Transverse colon (tissue), 4 donors: Measurements from ENCODE around the gene MS4A4E. TPM values are rescaled to one million over a fixed set of nuclear protein-coding genes. Genes with fewer than 3 reads are reported as not detected.

ENCODE experiments used
- DNase-seq: peaks from one replicate; pipeline ENCODE4 v3.0.0-alpha.2; 2019
- H3K27ac ChIP-seq, 4 donors: fragments of 200-600 bp; sonication (generic); 2 replicates each; pipeline ENCODE4 v1.5.1; 2016 to 2018; ENCODE audit warnings: inconsistent platforms in 4 of 4
- H3K27me3 ChIP-seq: fragments of 200-600 bp; sonication (generic); 2 replicates; pipeline ENCODE4 v1.5.1; 2017; ENCODE audit warnings: inconsistent platforms
- H3K36me3 ChIP-seq, 4 donors: fragments of 200-600 bp; sonication (generic); 2 replicates each; pipeline ENCODE4 v1.5.1; 2017 to 2019; ENCODE audit warnings: inconsistent platforms in 4 of 4
- H3K4me1 ChIP-seq, 4 donors: fragments of 200-600 bp; sonication (generic); 2 replicates each; pipeline ENCODE4 v1.5.1; 2017 to 2020; ENCODE audit warnings: inconsistent platforms in 4 of 4
- H3K4me3 ChIP-seq, 4 donors: fragments of 200-600 bp; sonication (generic); 1 replicate in 1 of 4; 2 replicates in 3 of 4; pipeline versions ENCODE4 v1.5.1 to v1.6.1; 2017 to 2019; ENCODE audit warnings: inconsistent platforms in 4 of 4
- H3K9me3 ChIP-seq, 2 donors: fragments of 200-600 bp; sonication (generic); 2 replicates each; pipeline ENCODE4 v1.5.1; 2017 to 2019; ENCODE audit warnings: inconsistent platforms in 2 of 2
- EP300 ChIP-seq: sonication (generic); formaldehyde crosslinking; IDR thresholded peaks from one replicate; pipeline ENCODE4 v1.6.1; 2017; ENCODE audit warnings: antibody characterized with exemption, low read depth
- POLR2A ChIP-seq: fragments of 450-650 bp; IDR thresholded peaks from one replicate; pipeline ENCODE4 v1.6.1; 2016; ENCODE audit warnings: antibody characterized with exemption, mild to moderate bottlenecking, moderate library complexity
- POLR2AphosphoS5 ChIP-seq, 3 donors: sonication (generic); formaldehyde crosslinking; IDR thresholded peaks; one replicate each; pipeline ENCODE4 v1.6.1; 2016; ENCODE audit warnings: antibody characterized with exemption in 3 of 3
- WGBS, 2 donors: methylation state at CpG; one replicate each; pipeline ENCODE4 v1.1.5; 2018; ENCODE audit warnings: low coverage in 1 of 2; 5-methylcytosine and 5-hydroxymethylcytosine counted together
- in situ Hi-C, 4 donors: fragments of 200-750 bp; cut with MboI; loops; one replicate each; pipeline versions ENCODE4 v1.15.0 to v1.15.1; 2017; ENCODE audit warnings: low sequenced_read_pairs in 3 of 4, low pct_ligation_motif_present in 1 of 4, low pct_unique_long_range_greater_than_20kb in 1 of 4
- intact Hi-C: fragments of 100-400 bp; cut with DNase I; formaldehyde crosslinking; loops from one replicate; pipeline ENCODE4 v1.15.1; 2023; ENCODE audit warnings: low total_unique reads
- total RNA-seq, 4 donors: library from RNA; depleted of rRNA; stranded (reverse); fragments of >200 nt; gene quantifications; one replicate each; pipeline ENCODE4 v1.1.0, GENCODE V29; 2016
- TF ChIP-seq, protein P1 (sequence below), 5 experiments: fragments of 200-600 bp in 3 of 5; fragments of 450-650 bp in 2 of 5; sonication (generic) in 3 of 5; IDR thresholded peaks; 1 replicate in 2 of 5; 2 replicates in 3 of 5; pipeline ENCODE4 v1.5.1; 2016 to 2017; ENCODE audit warnings: antibody characterized with exemption in 5 of 5, inconsistent platforms in 3 of 5, mild to moderate bottlenecking in 2 of 5, moderate library complexity in 1 of 5

Gene MS4A4E
- total RNA-seq, 4 donors from 2014 or later: 0.96 to 50.1 (median 8.0) TPM

DNA sequence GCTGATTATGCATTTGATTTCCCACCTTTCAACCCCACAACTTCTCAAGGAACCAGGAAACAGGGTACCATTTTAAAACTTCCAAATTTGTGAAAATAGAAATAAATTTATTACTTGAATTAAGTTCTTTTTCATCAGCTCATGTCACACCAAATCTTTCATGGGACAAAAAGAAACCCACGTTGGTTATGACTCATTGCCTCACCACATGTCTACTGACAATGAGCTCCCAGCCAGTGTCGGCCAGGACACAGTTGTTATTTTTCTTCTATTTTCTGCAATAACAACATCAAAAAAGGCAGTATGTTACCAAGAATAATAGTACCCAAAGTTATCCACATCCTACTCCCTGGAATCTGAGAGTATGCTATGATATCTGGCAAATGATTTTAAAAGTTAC, 77.4 kb downstream of the MS4A4E start:
- WGBS, 2 donors: 41 to 60% methylated on average over 2 of the region's 2 CpGs
- no peak overlapping the region for H3K4me3 ChIP-seq
- no peaks in the 10 kb centered on the region for H3K4me1 ChIP-seq
- no peaks in the 10 kb centered on the region for H3K36me3 ChIP-seq
- no peaks in the 10 kb centered on the region for H3K27me3 ChIP-seq
- no peak overlapping the region for H3K27ac ChIP-seq
- in situ Hi-C loops (loop anchor here in 1 of 4 donors (25.0 kb wide), 1 partner anchor 97 kb away; no protein-coding TSS in a partner anchor), intact Hi-C loops (no loop called here)
- DNase-seq: no peak
- no peaks in the 10 kb centered on the region for H3K9me3 ChIP-seq
- TF ChIP-seq POLR2A: no peak
- TF ChIP-seq EP300: no peak
- TF ChIP-seq, protein P1, sequence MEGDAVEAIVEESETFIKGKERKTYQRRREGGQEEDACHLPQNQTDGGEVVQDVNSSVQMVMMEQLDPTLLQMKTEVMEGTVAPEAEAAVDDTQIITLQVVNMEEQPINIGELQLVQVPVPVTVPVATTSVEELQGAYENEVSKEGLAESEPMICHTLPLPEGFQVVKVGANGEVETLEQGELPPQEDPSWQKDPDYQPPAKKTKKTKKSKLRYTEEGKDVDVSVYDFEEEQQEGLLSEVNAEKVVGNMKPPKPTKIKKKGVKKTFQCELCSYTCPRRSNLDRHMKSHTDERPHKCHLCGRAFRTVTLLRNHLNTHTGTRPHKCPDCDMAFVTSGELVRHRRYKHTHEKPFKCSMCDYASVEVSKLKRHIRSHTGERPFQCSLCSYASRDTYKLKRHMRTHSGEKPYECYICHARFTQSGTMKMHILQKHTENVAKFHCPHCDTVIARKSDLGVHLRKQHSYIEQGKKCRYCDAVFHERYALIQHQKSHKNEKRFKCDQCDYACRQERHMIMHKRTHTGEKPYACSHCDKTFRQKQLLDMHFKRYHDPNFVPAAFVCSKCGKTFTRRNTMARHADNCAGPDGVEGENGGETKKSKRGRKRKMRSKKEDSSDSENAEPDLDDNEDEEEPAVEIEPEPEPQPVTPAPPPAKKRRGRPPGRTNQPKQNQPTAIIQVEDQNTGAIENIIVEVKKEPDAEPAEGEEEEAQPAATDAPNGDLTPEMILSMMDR (IDR thresholded peaks at IDR 0.05): no peak
- TF ChIP-seq POLR2AphosphoS5 (IDR thresholded peaks at IDR 0.05): no peak

- intact Hi-C loops: no loop called here
- in situ Hi-C loops: loop anchor here in 1 of 4 donors (25.0 kb wide), 1 partner anchor 98 kb away; no protein-coding TSS in a partner anchor
Observed at GRCh38 chr11:60164550-60165075, 78.3 kb downstream of the MS4A4E start.

DNA sequence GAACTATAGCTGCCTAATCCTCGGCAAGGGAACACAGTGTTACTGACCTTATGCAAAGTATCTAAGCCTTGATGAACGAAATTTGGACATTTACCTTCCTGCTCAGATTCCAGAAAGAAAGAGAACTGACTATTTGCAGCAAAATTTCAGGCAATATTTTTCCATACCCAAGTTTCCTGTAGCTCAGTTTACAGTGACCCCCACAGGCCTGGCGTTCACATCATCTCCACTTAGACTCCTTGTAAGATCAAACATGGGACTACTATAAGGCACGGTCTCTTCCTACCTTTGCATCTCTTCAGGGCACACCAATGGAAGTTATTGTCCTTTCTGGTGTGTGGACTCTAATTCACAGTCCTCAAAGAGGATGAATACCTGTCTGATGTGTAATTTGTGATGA, 81.2 kb downstream of the MS4A4E start:
- H3K27ac ChIP-seq: no peak overlapping the region
- no peak overlapping the region for H3K4me3 ChIP-seq
- no peak for DNase-seq
- H3K4me1 ChIP-seq: no peaks in the 10 kb centered on the region
- WGBS, 2 donors: 56 to 59% methylated on average over 3 to 4 of the region's 4 CpGs
- no peaks in the 10 kb centered on the region for H3K9me3 ChIP-seq
- H3K36me3 ChIP-seq: no peaks in the 10 kb centered on the region
- H3K27me3 ChIP-seq: no peaks in the 10 kb centered on the region
- TF ChIP-seq EP300: no peak
- no peak for TF ChIP-seq POLR2AphosphoS5 (IDR thresholded peaks at IDR 0.05)
- TF ChIP-seq POLR2A: no peak
- TF ChIP-seq, protein P1 (IDR thresholded peaks at IDR 0.05): no peak
- intact Hi-C loops (no loop called here), in situ Hi-C loops (loop anchor here in 1 of 4 donors (25.0 kb wide), 1 partner anchor 101 kb away; no protein-coding TSS in a partner anchor)

More at GRCh38 chr11:60164550-60165075, 78.3 kb downstream of the MS4A4E start:
- 50 to 71% methylated on average over 1 of the region's 1 CpG for WGBS, 2 donors
- no peak overlapping the region for H3K4me3 ChIP-seq
- H3K27me3 ChIP-seq: no peaks in the 10 kb centered on the region
- no peak for DNase-seq
- no peaks in the 10 kb centered on the region for H3K9me3 ChIP-seq
- no peak overlapping the region for H3K27ac ChIP-seq
- TF ChIP-seq, protein P1 (IDR thresholded peaks at IDR 0.05): no peak
- TF ChIP-seq POLR2A (no peak), POLR2AphosphoS5 (IDR thresholded peaks at IDR 0.05) (no peak), EP300 (no peak)
- no peaks in the 10 kb centered on the region for H3K4me1 ChIP-seq
- H3K36me3 ChIP-seq: no peaks in the 10 kb centered on the region

- intact Hi-C loops: no loop called here
- H3K4me1 ChIP-seq: no peaks in the 10 kb centered on the region
- H3K4me3 ChIP-seq: no peak overlapping the region
- no peak for DNase-seq
- 57% methylated on average over 2 of the region's 2 CpGs; no CpG with 5 or more reads in 1 of the 2 donors for WGBS, 2 donors
- no peaks in the 10 kb centered on the region for H3K36me3 ChIP-seq
- H3K9me3 ChIP-seq: no peaks in the 10 kb centered on the region
- TF ChIP-seq EP300 (no peak), POLR2A (no peak), POLR2AphosphoS5 (IDR thresholded peaks at IDR 0.05) (no peak)
- TF ChIP-seq, protein P1 (IDR thresholded peaks at IDR 0.05): no peak
- no peak overlapping the region for H3K27ac ChIP-seq
- no peaks in the 10 kb centered on the region for H3K27me3 ChIP-seq
- in situ Hi-C loops: loop anchor here in 1 of 4 donors (25.0 kb wide), 1 partner anchor 101 kb away; no protein-coding TSS in a partner anchor
Observed at GRCh38 chr11:60161107-60161506, 81.8 kb downstream of the MS4A4E start.
